B cell (primary cell): ENCODE measurements around the gene MARCHF3.

ENCODE experiments used
- EZH2 ChIP-seq: IDR thresholded peaks from 2 replicates; pipeline ENCODE4 v1.6.1; 2012; ENCODE audit warnings: borderline replicate concordance, low read depth, mild to moderate bottlenecking, moderate library complexity, low read length; ENCODE audit not compliant: insufficient read depth, poor library complexity, severe bottlenecking
- TF ChIP-seq, protein P1 (sequence below): fragments of 200-600 bp; IDR thresholded peaks from one replicate; pipeline ENCODE4 v1.8.0; 2022; ENCODE audit warnings: antibody characterized with exemption, mild to moderate bottlenecking

DNA sequence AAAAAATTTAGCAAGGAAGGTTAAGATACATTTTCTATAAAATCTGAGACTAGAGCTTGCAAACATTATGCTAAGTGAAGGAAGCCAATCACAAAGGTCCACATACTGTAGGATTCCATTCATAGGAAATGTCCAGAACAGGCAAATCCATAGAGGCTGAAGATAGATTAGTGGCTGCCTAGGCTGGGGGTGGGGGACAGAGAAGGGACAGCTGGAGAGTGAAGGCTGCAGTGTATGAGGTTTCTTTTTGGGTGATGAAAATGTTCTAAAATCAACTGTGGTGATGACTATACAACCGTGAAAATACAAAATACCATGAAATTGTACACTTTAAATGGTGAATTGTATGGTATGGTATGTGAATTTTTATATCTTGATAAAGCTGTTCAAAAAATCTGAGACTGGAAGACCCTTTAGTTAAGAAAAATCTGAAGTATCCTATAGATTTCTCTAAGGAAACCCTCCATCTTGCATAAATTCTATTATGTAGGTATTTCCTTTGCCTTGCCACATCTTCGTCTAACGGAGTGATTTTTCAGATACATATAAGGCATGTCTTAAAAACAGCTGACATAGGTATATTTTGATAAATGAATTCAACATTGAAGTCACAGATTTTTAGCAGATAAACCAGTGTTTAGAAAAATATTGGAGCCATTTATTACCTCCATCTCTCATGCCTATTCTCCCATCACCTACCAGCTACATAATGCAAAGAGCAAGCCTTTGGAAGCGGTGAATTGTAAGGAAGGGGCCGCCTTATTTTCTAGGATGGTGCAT is 132.3 kb downstream of the MARCHF3 start:
- TF ChIP-seq, protein P1, sequence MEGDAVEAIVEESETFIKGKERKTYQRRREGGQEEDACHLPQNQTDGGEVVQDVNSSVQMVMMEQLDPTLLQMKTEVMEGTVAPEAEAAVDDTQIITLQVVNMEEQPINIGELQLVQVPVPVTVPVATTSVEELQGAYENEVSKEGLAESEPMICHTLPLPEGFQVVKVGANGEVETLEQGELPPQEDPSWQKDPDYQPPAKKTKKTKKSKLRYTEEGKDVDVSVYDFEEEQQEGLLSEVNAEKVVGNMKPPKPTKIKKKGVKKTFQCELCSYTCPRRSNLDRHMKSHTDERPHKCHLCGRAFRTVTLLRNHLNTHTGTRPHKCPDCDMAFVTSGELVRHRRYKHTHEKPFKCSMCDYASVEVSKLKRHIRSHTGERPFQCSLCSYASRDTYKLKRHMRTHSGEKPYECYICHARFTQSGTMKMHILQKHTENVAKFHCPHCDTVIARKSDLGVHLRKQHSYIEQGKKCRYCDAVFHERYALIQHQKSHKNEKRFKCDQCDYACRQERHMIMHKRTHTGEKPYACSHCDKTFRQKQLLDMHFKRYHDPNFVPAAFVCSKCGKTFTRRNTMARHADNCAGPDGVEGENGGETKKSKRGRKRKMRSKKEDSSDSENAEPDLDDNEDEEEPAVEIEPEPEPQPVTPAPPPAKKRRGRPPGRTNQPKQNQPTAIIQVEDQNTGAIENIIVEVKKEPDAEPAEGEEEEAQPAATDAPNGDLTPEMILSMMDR, result no peak
- no peak for TF ChIP-seq EZH2
